NCI-H460 (cell line): ENCODE results near the gene HIF1AN. TPM values are rescaled to one million over a fixed set of nuclear protein-coding genes. Genes with fewer than 3 reads are reported as not detected.
A peak's percentile ranks its signal among the peaks of the same experiment; 100 is the strongest.

Experiments
- DNase-seq: peaks from one replicate; pipeline ENCODE4 v3.0.0-alpha.2; 2016; ENCODE audit warnings: low read depth; ENCODE audit errors: extremely low read depth
- polyA plus RNA-seq: library from polyadenylated mRNA; depleted of rRNA; stranded (reverse); fragments of >200 nt; gene quantifications from 2 replicates; pipeline ENCODE4 v1.2.3, GENCODE V29; 2014; cell fraction: nucleus; rRNA removed
- total RNA-seq: library from RNA; depleted of rRNA; stranded (reverse); fragments of >200 nt; shearing (Covaris generic); gene quantifications from 2 replicates; pipeline ENCODE4 v1.2.3, GENCODE V29; 2014; rRNA removed

Gene HIF1AN
- total RNA-seq = 7.8 and 9.3 TPM in 2 replicates
- 11.0 and 26.3 TPM in 2 replicates for polyA plus RNA-seq

DNA sequence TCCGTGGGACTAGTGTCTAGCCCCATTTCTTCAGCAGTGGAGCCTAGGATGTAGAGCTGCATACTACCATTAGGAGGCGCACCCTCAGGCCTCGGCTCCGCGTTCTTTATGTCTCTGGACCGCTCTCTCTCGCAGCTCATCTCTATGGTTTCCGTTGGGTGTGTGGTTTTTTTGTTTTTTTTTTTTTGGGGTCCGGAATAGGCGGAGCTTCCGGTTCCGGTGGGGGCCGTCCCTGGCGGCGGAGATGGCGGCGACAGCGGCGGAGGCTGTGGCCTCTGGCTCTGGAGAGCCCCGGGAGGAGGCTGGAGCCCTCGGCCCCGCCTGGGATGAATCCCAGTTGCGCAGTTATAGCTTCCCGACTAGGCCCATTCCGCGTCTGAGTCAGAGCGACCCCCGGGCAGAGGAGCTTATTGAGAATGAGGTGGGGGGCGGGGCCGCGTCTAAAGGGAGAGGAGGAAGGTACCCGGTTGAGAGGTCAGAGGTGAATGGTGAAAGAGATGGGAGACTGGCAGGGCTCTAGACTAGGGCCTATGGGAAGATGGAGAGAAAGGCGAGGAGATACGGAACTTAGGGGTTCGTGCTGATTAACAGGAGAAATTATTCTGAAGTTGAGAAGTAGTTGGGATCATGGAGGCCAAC lies at the start of gene HIF1AN:
HIF1AN (plus strand) TSS at position 229 of the 639 bp plus-strand sequence; CDS start at position 245, 16 bp downstream.
- DNase-seq = peak; percentile 96

DNA sequence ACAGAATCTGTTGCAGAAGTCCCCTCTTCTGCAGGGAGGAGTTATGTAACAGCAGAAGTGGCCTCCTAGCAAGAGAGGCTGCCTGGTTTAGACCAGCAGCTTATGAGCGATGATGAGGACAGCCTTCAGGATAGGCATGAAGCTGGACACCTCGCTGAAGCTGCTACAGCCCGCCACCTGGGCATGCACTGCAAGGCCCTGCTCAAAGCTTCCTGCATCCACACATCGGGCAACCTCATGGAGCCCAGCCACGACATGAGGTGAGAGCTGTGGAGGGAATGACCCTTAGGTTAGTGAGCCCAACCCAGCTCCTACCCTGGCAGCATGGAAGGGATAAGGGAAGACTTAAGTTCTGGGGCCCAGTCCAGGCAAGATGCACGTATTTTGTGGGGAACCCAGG lies 48.2 kb upstream of the HIF1AN start:
- no peak for DNase-seq

DNA sequence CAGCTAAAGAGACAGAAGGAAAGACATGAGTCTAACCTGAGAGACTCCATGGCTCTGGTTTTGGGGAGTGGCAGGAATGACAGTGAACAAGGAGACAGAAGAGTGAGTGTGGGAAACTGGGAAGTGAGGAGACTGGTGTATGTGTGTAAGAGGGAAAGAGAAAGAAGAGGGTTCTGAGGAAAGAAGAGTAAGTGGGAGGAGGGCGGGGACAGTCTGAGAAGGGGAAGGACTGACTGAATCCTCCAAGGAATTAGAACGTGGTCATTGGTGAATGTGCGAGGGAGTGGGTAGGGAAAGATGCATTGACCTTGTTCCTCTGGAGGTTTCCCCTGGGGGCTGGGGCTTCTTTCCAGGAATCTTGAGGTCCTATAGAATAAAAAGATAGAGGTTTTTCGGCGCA lies 46.3 kb upstream of the HIF1AN start:
- no peak for DNase-seq

DNA sequence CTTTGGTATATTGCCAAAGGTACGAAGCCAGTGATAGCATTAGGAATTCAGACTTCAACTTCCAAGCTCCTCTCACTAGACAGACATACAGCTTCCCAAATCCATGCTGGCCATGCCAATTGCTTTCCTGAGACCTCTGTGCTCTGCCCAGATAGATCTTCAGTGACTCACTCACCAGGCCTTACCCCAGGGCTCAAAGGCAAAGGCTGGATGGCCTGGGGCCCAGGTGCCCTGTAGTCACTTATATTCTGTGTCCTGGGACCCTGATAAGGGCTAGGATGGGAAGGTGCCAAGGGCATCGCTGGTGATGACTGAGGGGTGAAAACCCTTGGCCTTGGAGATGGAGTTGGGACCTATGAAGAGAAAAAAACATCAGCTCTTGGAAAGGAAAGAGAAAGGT lies 45.2 kb upstream of the HIF1AN start:
- no peak for DNase-seq

DNA sequence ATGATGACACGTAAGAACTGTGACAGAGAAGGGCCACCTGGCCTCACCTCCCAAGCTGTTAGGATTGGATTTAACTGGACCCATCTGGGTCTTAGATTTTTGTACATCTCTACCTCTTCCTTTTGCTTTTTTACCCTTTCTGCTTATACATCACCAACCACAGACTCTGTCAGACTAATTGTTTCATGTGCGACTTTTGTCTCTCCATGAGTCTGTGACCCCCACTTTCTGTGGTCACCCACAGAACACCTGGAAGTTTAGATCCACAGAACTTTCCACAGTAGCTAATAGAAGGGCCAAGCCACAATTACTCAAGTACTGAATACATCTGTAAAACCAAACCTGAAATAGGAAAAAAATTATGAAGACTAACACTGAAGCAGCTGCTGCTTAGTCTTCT lies 39.2 kb upstream of the HIF1AN start:
- DNase-seq = no peak

DNA sequence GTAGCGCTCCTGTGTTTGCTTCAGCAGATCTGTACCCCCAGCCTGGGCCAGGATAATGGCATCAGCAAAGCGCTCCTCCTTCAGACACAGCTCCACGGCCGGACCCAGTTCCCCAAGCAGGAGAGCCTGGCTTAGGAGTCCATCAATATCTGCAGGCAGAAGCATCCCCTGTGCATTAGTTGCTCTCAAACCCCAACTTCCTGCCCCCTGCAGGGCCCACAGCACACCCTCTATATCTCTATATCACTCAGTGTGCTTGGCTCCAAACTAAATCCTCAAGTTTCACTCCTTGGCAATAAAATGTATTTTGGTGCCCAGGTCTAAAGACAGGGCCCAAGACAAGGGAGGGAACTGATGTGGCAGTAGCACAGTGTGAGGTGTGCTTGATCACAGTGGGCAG lies 37.7 kb upstream of the HIF1AN start:
- DNase-seq = no peak

DNA sequence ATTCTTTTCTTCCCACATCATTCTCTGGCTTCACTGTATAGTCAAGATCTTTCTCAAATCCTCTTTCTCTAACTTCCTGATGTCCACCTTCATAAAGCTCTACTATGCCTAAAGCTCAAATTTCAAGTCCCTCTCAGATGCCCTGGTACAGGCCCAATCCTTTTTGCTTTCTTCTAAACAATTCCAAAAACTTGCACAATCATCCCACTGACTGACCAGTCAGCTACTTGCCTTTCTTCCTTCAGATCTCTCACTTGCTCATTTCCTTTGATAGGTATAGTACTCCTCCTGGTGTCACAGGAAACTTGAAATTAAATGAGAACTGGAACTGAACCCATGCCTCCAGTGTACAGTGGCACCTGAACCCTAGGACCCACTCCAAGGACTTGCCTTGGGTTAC lies 34.3 kb upstream of the HIF1AN start:
- DNase-seq = no peak

DNA sequence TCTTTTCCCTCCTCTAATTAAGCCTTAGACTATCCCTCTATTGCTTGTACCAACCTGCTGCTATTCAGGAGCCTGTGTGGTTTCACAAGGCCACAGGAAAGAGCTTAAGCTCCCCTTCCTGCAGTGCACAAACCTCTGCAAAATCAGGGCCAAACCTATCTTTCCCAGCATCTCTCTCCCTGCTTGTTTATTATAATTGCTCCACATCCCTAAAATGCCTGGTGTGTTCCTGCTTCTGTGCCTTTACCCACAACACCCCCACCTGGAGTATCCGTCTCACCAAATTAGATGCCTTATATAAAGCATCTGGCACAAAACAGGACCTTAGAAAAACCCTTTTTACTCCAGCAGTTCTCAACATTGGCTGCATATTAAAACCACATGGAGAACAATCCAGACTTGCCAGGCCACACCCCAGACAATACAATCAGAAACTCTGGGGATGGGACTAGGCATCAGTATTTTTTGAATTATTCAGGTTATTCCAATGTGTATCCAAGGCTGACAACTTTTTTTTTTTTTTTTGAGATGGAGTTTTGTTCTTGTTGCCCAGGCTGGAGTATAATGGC lies 32.7 kb upstream of the HIF1AN start:
- DNase-seq = no peak

DNA sequence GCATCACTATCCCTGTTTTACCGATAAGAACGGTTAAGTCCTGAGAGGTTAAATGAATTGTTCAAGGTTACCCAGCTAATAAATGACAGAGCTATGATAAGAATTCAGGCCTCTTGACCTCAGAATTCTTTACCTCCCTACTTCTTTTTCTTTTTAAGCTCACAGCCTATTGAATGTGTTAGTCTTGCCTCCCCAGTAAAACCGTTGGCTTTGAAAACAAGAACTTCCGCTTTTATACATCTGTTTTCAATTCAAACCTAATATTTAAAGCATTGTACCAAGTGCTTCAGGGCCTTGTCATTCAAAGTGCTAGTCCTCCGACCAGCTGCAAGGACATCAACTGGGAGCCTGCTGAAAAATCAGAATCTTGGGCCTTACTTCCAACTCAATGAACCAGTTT lies 31.6 kb upstream of the HIF1AN start:
- DNase-seq = no peak

DNA sequence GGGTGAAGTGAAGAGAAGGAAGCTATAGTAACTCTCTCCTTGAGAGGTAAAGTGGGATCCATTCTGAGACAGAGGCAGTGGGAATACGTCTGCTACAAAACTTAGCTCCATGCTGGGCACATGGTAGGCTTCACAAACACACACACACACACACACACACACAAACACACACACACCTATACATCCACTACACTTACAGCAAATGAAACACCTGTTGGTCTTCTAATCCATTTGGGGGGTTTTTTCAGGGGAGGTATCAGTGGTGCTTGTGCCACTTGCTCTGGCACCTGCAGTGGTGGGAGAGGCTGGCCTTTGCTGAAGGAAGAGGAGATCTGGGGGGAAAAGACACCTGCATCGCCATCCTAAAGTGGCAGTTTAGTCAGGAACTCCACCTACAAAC lies 30.6 kb upstream of the HIF1AN start:
- DNase-seq = no peak

DNA sequence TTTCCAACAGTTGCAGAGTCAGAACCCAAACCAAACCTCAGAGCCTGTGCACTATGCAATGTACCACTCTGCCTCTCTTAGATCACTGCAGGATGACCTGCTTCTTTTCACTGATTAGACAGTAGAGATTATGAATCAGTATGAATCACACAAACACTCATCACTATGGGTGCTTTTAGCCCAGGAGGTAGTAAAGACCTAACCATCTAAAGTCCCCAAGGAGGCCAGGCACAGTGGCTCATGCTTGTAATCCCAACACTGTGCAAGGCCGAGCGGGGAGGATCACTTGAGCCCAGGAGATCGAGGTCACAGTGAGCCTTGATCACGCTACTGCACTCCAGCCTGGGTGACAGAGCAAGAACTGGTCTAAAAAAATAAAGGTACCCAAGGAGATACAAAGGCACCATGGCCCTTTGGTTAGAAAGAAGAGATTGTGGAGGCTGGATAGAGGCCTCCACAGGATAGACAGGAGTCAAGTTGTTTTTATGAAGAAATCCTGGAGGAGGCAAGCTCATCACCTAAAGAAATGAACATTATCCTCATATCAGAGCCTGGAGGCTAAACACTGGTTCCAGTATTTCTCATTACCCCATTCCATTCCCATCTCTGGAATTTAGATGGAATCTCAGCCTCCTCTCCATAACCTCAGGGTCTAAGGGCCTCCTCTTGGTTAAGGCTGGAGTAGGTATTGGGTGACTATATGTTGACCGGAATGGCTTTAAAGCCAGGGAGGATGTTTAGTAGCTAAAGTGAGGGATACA lies 29.0 kb upstream of the HIF1AN start:
- DNase-seq = no peak

DNA sequence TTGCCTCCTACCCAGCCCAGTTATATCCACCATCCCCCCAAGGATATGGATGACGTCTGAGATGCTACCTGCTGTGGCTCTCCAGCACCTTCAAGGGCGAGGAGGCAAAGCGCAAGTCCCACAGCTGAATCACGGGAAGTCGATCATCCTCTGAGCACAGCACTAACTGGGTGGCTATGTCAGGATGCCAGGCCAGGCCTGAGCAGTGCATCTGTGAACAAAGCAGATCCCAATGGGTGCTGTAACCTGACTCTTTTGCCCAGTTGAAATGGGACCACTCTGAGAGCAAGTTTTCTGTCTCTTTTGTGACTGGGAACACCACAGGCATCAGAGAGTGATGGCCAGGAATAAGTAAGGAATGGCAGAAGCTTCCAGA lies 28.4 kb upstream of the HIF1AN start:
- no peak for DNase-seq

DNA sequence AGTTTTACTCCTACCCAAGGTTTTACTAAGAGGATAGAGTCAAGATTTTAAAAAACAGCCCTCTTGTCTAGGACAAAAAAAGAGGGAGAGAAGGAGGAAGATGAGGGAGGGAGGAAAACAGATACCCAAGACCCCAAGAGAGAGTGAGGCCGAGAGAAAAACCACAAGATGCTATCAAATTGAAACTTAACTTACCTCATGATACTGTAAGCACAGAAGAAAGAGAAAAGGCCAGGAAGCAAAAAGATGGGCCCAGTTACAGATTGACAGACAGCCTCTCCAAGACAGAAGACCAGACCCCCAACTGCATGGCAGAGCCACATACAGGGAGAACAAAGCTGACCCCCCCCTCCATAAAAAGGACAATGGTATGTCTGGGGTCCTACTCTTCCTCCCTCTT lies 27.5 kb upstream of the HIF1AN start:
- no peak for DNase-seq

DNA sequence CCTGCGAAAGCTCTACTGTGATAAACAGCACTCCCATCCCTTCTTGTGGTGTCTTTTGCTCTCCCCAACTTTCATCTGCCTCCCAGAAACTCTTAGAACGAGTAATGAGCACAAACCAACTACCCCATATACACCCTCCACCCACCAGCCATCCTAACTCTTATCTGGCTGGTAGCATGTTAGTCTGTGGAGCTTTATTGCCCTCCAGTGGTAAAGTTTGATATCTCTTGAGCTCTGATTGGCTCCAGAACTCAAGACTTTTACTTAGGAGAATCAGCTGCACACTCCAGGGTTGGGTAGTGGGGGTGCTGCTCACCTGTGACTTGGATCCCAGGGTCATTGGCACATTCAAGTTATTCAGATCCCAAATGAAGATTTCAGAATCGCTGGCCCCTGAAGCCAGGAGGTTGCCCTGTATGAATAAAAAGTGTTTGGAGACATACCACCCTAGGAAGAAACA lies 27.0 kb upstream of the HIF1AN start:
- peak; percentile 62 for DNase-seq

DNA sequence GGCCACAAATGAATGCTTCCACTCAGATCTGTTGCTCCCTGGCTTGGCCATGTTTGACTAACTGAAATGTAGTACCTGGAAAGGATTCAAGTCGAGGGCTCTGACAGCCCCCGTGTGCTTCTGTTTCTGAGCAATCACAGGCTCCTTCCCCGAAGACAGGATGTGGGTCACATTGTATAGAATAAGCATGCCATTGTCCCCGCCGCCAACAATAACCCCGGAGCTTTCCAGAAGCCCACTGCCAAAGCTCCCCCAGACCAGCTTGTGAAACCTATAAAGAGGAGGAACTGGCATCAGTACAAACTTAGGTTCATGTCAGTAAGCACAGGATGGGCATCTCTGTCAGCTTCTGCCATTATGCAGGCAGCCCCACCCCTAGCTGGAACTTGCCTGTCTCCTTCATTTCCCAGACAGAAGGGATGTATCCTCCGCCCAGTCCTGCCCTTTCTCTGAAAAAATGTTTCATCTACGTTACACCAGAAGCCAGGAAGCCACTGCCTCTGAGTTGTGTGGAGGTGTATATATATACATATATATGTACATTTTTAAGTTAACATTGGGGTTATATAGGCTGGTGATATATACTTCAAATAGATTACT lies 26.4 kb upstream of the HIF1AN start:
- no peak for DNase-seq

DNA sequence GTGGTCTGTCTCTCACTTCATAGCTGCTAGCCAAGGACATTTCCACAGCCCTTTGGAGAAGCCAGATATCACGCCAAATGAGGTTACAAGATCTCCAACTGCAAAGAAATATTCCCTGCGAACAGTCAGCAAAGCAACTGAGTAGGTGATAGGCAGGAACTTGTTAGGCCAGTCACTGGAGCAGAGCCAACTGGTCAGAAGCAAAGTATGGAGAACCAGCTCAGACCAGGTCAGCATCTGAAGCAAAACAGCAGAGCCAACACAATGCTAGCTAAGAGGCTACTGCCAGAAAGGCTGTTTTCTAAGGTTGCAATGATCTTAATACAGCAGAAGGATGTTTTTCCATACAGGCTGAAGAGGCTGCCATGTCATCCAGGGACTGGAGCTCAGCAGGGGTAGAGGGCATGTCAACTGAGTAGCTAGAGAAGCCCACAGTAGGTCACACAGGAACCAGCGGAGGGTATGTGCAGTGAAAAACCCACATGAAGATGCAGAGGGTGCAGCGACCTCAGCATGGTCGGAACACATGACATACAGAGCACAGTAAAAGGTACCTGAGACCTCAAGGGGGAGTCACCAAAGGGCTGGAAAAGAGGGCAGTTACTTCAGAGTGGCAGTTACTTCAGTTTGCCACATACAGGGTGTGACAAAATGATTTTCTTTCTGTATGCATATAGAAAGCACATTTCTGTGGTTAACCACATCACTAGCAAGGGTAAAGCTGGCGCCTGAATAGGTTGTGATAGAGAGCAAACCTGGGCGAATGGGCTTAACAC lies 25.0 kb upstream of the HIF1AN start:
- DNase-seq = no peak

DNA sequence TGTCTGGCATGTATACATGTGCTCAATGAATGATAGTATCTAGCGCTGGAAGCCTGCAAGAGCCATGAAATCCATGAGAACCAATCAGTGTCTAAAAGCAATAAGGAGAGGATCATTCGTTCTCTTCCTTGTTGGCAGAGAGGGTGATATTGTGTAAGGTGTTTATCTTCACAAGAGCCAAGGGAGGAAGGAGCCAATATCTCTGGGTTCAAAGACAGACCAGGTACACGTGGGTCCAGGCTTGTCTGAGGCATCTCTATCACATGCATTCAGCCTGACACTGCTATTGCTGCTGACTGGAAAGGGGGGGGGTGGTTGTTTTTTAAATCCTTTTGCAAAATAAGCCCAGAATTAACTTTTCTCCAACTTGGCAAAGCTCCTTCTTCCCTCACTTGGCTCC lies 20.1 kb upstream of the HIF1AN start:
- no peak for DNase-seq

DNA sequence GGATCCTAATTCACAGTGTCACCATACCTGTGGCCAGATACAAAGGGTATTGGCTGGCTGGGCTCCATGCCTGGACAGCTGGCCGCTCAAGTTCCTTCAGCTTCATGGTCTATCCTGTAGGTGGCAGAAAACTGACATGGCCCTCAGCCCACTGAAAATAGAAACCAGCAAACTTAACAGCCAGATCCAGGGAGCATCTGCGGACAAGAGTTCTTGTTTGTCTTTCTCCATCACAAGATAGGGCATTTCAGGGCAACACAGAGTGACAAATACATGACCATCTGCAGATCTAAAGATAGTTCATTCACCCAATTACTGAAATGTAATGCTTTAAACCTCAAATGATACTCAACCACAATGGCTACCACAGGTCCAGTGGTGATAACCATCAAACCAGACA lies 18.9 kb upstream of the HIF1AN start:
- no peak for DNase-seq

DNA sequence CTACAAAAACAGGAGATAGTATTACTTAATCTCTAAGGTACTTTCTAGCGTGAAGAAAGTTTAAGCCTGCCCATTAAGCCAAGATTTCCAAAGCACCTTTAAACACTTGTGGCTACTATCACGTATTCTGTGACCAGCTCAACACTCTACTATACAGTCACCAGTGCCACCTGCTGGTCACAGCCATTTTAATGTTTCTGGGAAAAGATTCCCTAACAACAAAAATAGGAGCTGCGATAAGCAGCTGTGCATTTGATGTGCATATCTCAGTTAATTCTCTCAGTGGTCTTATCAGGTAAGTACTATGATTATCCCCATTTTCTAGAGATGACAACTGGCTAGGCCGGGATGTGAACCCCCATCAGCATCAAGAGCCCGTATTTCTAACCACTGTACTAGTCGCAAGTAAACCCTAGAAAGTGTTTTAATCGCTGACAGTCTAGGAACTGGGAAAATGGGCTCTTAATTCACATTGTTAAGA lies 16.9 kb upstream of the HIF1AN start:
- DNase-seq = peak; percentile 68

DNA sequence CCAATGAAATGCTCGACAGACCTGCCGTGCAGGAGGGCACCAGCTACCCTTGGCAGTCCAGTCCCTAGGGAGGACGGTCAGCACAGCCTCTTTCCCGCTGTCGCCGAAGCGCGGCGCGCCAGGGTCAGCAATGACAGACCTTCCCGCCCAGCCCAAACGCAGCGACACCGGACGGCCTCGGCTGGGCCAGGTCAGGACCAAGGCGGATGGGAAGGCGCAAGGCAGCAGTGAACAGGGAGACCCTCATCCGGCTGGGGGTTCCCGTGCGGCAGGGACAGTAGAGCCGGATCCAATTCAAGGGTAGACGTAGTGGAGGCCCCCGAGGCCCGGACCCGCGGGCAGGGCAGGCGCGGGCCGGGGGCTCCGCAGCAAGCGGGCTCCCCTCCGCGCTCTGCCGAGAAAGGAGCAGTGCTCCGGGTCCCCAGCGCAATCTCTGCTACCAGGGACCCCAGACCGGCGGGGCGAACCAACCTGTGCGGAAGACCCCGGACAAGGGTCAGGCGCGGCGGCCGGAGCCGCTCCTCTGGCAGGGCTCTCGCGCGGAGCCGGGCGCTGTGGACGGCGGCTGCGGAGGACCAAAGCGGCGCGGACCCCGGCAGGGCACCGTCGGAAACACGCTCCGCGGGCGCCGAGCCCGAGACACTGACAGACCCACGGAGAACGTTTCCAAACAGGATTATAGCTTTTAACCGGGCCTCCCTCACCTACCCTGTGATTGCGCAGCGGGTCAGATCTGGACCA lies 16.3 kb upstream of the HIF1AN start, which contains the start of gene SEC31B:
SEC31B (minus strand) TSS at position 551 of the 741 bp plus-strand sequence. CDS start 2,909 bp downstream, outside the sequence.
- no peak for DNase-seq
